Transverse colon (tissue), 4 donors: ENCODE data around the gene USP34. TPM values are rescaled to one million over a fixed set of nuclear protein-coding genes. Genes with fewer than 3 reads are reported as not detected.

ENCODE experiments used
- DNase-seq: peaks from one replicate; pipeline ENCODE4 v3.0.0-alpha.2; 2019
- H3K27ac ChIP-seq, 4 donors: fragments of 200-600 bp; sonication (generic); 2 replicates each; pipeline ENCODE4 v1.5.1; 2016 to 2018; ENCODE audit warnings: inconsistent platforms in 4 of 4
- H3K27me3 ChIP-seq: fragments of 200-600 bp; sonication (generic); 2 replicates; pipeline ENCODE4 v1.5.1; 2017; ENCODE audit warnings: inconsistent platforms
- H3K36me3 ChIP-seq, 4 donors: fragments of 200-600 bp; sonication (generic); 2 replicates each; pipeline ENCODE4 v1.5.1; 2017 to 2019; ENCODE audit warnings: inconsistent platforms in 4 of 4
- H3K4me1 ChIP-seq, 4 donors: fragments of 200-600 bp; sonication (generic); 2 replicates each; pipeline ENCODE4 v1.5.1; 2017 to 2020; ENCODE audit warnings: inconsistent platforms in 4 of 4
- H3K4me3 ChIP-seq, 4 donors: fragments of 200-600 bp; sonication (generic); 1 replicate in 1 of 4; 2 replicates in 3 of 4; pipeline versions ENCODE4 v1.5.1 to v1.6.1; 2017 to 2019; ENCODE audit warnings: inconsistent platforms in 4 of 4
- H3K9me3 ChIP-seq, 2 donors: fragments of 200-600 bp; sonication (generic); 2 replicates each; pipeline ENCODE4 v1.5.1; 2017 to 2019; ENCODE audit warnings: inconsistent platforms in 2 of 2
- EP300 ChIP-seq: sonication (generic); formaldehyde crosslinking; IDR thresholded peaks from one replicate; pipeline ENCODE4 v1.6.1; 2017; ENCODE audit warnings: antibody characterized with exemption, low read depth
- POLR2A ChIP-seq: fragments of 450-650 bp; IDR thresholded peaks from one replicate; pipeline ENCODE4 v1.6.1; 2016; ENCODE audit warnings: antibody characterized with exemption, mild to moderate bottlenecking, moderate library complexity
- POLR2AphosphoS5 ChIP-seq, 3 donors: sonication (generic); formaldehyde crosslinking; IDR thresholded peaks; one replicate each; pipeline ENCODE4 v1.6.1; 2016; ENCODE audit warnings: antibody characterized with exemption in 3 of 3
- WGBS, 2 donors: methylation state at CpG; one replicate each; pipeline ENCODE4 v1.1.5; 2018; ENCODE audit warnings: low coverage in 1 of 2; 5-methylcytosine and 5-hydroxymethylcytosine counted together
- in situ Hi-C, 4 donors: fragments of 200-750 bp; cut with MboI; loops; one replicate each; pipeline versions ENCODE4 v1.15.0 to v1.15.1; 2017; ENCODE audit warnings: low sequenced_read_pairs in 3 of 4, low pct_ligation_motif_present in 1 of 4, low pct_unique_long_range_greater_than_20kb in 1 of 4
- intact Hi-C: fragments of 100-400 bp; cut with DNase I; formaldehyde crosslinking; loops from one replicate; pipeline ENCODE4 v1.15.1; 2023; ENCODE audit warnings: low total_unique reads
- total RNA-seq, 4 donors: library from RNA; depleted of rRNA; stranded (reverse); fragments of >200 nt; gene quantifications; one replicate each; pipeline ENCODE4 v1.1.0, GENCODE V29; 2016
- TF ChIP-seq, protein P1 (sequence below), 5 experiments: fragments of 200-600 bp in 3 of 5; fragments of 450-650 bp in 2 of 5; sonication (generic) in 3 of 5; IDR thresholded peaks; 1 replicate in 2 of 5; 2 replicates in 3 of 5; pipeline ENCODE4 v1.5.1; 2016 to 2017; ENCODE audit warnings: antibody characterized with exemption in 5 of 5, inconsistent platforms in 3 of 5, mild to moderate bottlenecking in 2 of 5, moderate library complexity in 1 of 5

Gene USP34
- total RNA-seq, 4 donors from 2014 or later, result 103 to 181 (median 115) TPM

DNA sequence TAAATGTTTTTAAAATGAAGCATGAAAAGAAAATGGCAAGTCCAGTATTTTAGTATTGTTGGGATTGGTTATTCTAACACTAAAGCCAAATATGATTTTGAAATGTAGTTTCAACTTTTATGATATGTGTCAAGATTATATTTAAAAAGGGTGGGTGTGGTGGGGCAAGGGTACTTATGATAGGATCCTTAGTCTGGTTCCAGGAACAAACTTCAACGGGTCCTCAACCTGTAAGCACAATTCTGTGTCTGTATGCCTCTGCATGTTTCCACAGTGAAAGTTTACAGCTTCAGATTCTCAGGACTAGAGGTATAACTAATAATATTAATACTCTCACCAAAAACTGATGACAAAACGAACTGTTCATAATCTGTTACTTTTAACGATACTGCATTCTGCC, 5.8 kb downstream of the USP34 start:
- H3K4me3 ChIP-seq, result no peak overlapping the region
- H3K9me3 ChIP-seq, result no peaks in the 10 kb centered on the region
- no peaks in the 10 kb centered on the region for H3K27me3 ChIP-seq
- H3K27ac ChIP-seq, result peak overlapping the region in 2 of 4 donors; percentile 20 to 45
- in situ Hi-C loops, result no loop called here
- peaks cover 11 to 69% (median 34%) of the 10 kb centered on the region in 4 donors for H3K4me1 ChIP-seq
- TF ChIP-seq, protein P1, sequence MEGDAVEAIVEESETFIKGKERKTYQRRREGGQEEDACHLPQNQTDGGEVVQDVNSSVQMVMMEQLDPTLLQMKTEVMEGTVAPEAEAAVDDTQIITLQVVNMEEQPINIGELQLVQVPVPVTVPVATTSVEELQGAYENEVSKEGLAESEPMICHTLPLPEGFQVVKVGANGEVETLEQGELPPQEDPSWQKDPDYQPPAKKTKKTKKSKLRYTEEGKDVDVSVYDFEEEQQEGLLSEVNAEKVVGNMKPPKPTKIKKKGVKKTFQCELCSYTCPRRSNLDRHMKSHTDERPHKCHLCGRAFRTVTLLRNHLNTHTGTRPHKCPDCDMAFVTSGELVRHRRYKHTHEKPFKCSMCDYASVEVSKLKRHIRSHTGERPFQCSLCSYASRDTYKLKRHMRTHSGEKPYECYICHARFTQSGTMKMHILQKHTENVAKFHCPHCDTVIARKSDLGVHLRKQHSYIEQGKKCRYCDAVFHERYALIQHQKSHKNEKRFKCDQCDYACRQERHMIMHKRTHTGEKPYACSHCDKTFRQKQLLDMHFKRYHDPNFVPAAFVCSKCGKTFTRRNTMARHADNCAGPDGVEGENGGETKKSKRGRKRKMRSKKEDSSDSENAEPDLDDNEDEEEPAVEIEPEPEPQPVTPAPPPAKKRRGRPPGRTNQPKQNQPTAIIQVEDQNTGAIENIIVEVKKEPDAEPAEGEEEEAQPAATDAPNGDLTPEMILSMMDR (IDR thresholded peaks at IDR 0.05), result no peak
- TF ChIP-seq POLR2A, result no peak
- no peak for TF ChIP-seq POLR2AphosphoS5 (IDR thresholded peaks at IDR 0.05)
- no peak for DNase-seq
- 34 to 38% methylated on average over 3 of the region's 3 CpGs for WGBS, 2 donors
- intact Hi-C loops, result no loop called here
- no peaks in the 10 kb centered on the region for H3K36me3 ChIP-seq

DNA sequence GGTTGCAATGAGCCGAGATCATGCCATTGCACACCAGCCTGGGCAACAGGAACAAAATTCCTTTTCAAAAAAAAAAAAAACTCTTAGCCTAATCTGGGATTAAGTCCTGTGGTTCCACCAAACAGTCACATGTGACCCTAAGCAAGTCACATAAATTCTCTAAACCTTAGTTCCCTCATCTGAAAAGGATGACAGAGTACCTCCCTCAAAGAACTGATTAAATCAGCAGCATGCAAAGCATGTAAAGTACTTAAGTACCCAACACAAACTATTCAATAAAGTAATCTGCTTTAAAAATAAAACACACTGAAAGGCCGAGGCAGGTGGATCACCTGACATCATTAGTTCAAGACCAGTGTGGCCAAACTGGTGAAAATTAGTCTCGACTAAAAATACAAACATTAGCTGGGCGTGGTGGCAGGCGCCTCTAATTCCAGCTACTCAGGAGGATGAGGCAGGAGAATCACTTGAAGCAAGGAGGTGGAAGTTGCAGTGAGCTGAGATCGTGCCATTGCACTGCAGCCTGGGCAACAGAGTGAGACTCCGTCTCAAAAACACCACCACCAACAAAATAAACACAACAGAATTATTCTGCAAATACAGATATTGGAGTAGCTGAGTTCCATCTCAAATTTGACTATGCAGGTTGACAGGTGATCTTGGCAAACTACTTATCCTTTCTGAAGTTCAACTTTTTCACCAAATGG, 7.0 kb downstream of the USP34 start:
- 70 to 73% methylated on average over 5 to 7 of the region's 7 CpGs for WGBS, 2 donors
- Histone ChIP-seq H3K36me3 (no peaks in the 10 kb centered on the region), H3K4me3 (no peak overlapping the region), H3K27me3 (no peaks in the 10 kb centered on the region), H3K27ac (no peak overlapping the region), H3K4me1 (peaks cover 9 to 69% (median 29%) of the 10 kb centered on the region in 4 donors), H3K9me3 (no peaks in the 10 kb centered on the region)
- no peak for TF ChIP-seq POLR2AphosphoS5 (IDR thresholded peaks at IDR 0.05)
- TF ChIP-seq POLR2A, result no peak
- in situ Hi-C loops, result no loop called here
- intact Hi-C loops, result no loop called here
- DNase-seq, result no peak

DNA sequence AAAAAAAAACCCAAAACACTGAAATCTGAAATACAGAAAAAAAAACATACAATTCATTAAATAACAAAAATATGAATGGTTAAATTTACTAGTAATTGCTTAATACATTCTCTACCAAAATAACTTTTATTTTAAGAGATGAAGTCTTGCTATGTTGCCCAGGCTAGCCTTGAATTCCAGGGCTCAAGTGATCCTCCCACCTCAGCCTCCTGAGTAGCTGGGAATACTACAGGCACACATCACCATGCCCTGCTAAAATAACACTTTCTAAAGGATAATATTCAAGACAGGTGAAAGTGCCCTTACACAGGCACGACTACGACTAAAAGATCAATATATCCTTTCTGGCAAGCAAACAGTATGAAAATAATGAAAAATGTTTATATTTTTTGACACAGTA, 9.5 kb downstream of the USP34 start:
- Histone ChIP-seq H3K9me3 (no peaks in the 10 kb centered on the region), H3K4me1 (peaks cover 13 to 65% (median 28%) of the 10 kb centered on the region in 4 donors), H3K27ac (no peak overlapping the region), H3K36me3 (no peaks in the 10 kb centered on the region), H3K4me3 (no peak overlapping the region), H3K27me3 (no peaks in the 10 kb centered on the region)
- no peak for TF ChIP-seq POLR2A
- no peak for TF ChIP-seq EP300
- TF ChIP-seq POLR2AphosphoS5 (IDR thresholded peaks at IDR 0.05), result no peak
- TF ChIP-seq, protein P1 (IDR thresholded peaks at IDR 0.05), result no peak
- intact Hi-C loops (no loop called here), in situ Hi-C loops (no loop called here)
- DNase-seq, result no peak
- WGBS, 2 donors, result 86% methylated on average over 2 of the region's 2 CpGs

DNA sequence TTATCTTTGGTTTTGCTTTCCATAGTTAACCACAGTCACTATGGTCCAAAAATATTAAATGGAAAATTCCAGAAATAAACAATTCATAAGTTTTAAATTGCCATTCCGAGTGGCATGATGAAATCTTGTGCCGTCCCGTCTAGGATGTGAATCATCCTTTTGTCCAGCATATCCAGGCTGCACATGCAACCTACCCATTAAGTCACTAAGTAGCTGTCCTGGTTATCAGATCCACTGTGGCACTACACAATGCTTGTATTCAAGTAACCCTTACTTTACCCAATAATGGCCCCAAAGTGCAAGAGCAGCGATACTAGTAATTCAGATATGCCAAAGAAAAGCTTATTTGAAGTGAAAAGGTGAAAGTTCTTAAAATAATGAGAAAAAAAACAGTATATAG, 10.7 kb downstream of the USP34 start:
- Histone ChIP-seq H3K27me3 (no peaks in the 10 kb centered on the region), H3K36me3 (no peaks in the 10 kb centered on the region), H3K9me3 (no peaks in the 10 kb centered on the region), H3K4me3 (no peak overlapping the region), H3K4me1 (peaks cover 16 to 65% (median 24%) of the 10 kb centered on the region in 4 donors), H3K27ac (no peak overlapping the region)
- 75 to 90% methylated on average over 4 of the region's 4 CpGs for WGBS, 2 donors
- intact Hi-C loops (no loop called here), in situ Hi-C loops (no loop called here)
- no peak for DNase-seq
- TF ChIP-seq EP300, result no peak
- no peak for TF ChIP-seq POLR2AphosphoS5 (IDR thresholded peaks at IDR 0.05)
- no peak for TF ChIP-seq POLR2A
- TF ChIP-seq, protein P1 (IDR thresholded peaks at IDR 0.05), result no peak
